GM12801 (cell line): ENCODE results near the gene CYSLTR2.

Experiments
- CTCF ChIP-seq: IDR thresholded peaks from one replicate; pipeline ENCODE4 v1.5.1; 2011; ENCODE audit warnings: control low read depth; ENCODE audit not compliant: insufficient read length; ENCODE audit errors: extremely low read depth

Gene CYSLTR2

GRCh38 chr13:48729856-48730255 is 76.1 kb downstream of the CYSLTR2 start:
- TF ChIP-seq CTCF = no peak

- TF ChIP-seq CTCF = no peak
These were observed 77.4 kb downstream of the CYSLTR2 start for GRCh38 chr13:48731001-48731658.

GRCh38 chr13:48731957-48732569 is 78.3 kb downstream of the CYSLTR2 start:
- no peak for TF ChIP-seq CTCF

- no peak for TF ChIP-seq CTCF
These were observed 80.1 kb downstream of the CYSLTR2 start for GRCh38 chr13:48733739-48734335.

- no peak for TF ChIP-seq CTCF
These were observed 81.8 kb downstream of the CYSLTR2 start for GRCh38 chr13:48735571-48735970.

- no peak for TF ChIP-seq CTCF
These were observed 84.0 kb downstream of the CYSLTR2 start for GRCh38 chr13:48737689-48738088.

DNA sequence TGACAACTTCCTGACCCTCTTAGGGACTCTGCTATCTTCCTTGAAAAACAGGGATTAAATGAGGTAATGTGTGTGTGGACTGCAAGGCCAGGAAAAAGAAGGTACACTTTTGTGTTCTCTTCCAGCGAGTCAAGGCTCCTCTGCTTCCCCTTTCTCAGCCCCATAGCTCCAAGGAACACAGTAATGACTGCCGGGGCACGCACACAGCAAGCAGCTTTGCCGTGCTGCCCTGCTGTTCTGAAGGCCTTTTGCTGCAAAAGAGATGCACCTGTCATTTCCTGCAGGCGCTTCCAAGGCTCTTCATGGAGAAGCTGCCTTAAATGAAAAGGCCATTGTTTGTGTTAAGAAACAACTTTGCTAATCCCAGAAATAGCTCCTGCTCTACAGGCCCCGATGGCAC is 84.6 kb downstream of the CYSLTR2 start:
- TF ChIP-seq CTCF = no peak
